ENCODE results near the gene CCNDBP1. TPM values are rescaled to one million over a fixed set of nuclear protein-coding genes. Genes with fewer than 3 reads are reported as not detected.

Gene CCNDBP1
- total and polyA plus RNA-seq, 2 experiments from 2014 or later, result 87.9 to 100 TPM

DNA sequence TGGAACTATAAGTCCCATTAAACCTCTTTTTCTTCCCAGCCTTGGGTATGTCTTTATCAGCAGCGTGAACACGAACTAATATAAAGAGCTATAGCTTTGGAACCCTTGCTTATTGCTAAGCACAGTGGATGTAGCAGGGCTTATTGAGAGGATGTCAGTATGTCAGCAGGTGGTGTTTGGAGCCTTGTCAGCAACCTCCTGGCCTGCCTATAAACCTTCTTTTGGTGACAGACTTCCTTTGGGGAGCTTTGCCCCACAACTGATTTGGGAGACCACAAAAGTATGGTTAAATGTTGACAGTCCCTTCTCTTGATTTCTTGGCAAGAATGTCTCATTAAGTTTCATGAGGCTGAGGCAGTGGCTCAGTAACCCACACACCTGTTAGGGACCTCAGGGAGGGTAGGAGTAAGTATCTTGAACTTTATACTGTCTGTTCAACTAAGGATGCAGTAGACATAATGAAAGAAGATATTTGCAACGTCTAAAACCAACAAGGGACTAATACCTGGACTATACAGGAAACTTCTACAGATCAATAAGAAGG lies 14.8 kb downstream of the CCNDBP1 start:
- DNase-seq, result no peak
- WGBS, 2 experiments (ENCODE audit: low coverage in 1 of 2, low lambda C conversion rate in 2 of 2, missing lambda C conversion rate in 2 of 2), result 81 to 83% methylated on average over 3 of the region's 3 CpGs
- in situ Hi-C loops (cut with MboI), result no loop called here

DNA sequence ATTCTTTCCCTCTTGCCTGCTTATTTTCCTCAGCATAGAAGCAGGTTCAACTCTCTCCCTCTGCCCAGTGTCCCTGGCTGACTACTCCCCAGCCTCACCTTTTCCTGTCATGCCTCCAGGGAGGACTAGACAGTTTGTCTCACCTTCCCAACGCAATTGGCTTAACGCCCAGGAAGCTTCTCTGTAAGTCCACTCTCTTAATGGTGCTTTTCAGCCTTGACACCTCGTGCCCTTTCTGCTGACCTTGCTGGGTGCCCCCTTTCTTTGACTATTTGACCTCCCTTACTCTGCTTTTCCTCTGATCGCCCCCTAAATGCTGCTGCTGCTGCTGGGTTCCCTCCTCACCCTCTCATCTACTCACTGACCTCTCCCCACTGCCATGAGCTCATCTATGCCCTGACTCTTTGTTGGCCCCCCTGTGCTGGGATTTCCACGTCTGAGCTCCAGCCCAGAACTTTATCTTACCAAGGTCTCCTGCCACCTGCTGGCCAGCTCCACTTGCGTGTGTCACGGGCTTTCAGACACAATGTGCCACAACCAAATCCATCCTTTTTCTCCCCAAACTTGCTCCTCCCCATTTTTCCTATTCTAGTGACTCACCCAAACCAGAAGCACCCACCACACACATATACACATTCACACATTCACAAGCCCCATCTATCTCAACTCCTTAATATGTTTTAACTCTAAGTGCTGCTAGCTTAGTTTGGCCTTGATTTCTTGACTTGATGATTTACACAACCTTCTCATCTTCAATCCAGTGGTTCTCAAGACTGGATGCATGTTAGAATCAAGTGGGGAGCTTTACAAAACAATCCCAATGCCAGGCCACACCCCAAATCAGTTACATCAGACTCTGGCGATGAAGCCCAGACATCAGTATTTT lies 19.1 kb downstream of the CCNDBP1 start:
- Histone ChIP-seq H3K36me3 (ENCODE audit: low read depth) (no peaks in the 10 kb centered on the region), H3K27ac (no peak overlapping the region), H3K4me2 (ENCODE audit: unreplicated experiment) (no peak overlapping the region), H3K79me2 (ENCODE audit: insufficient read depth) (no peaks in the 10 kb centered on the region), H3K9me2 (ENCODE audit: insufficient read depth) (no peaks in the 10 kb centered on the region), H4K20me1 (ENCODE audit: insufficient read depth) (no peaks in the 10 kb centered on the region), H3F3A (ENCODE audit: insufficient read depth) (no peaks in the 10 kb centered on the region), H3K9me3 (ENCODE audit: low read depth) (no peaks in the 10 kb centered on the region), H3K9ac (no peak overlapping the region), H2AFZ (no peak overlapping the region), H3K27me3 (replicated peaks; ENCODE audit: insufficient read depth) (peaks cover 14% of the 10 kb centered on the region; the same call in 1 of the 2 replicates), H3K4me3 (no peak overlapping the region), H3K4me1 (ENCODE audit: insufficient read depth) (no peaks in the 10 kb centered on the region)
- WGBS, 2 experiments (ENCODE audit: low coverage in 1 of 2, low lambda C conversion rate in 2 of 2, missing lambda C conversion rate in 2 of 2), result 27% methylated on average over 8 of the region's 8 CpGs
- peak; percentile 86 for DNase-seq
- in situ Hi-C loops (cut with MboI), result no loop called here
- TF ChIP-seq EZH2 (IDR thresholded peaks at IDR 0.05; ENCODE audit: insufficient read depth, poor library complexity, severe bottlenecking) (no peak), EZH2phosphoT487 (IDR thresholded peaks at IDR 0.05; ENCODE audit: insufficient read depth, low read depth) (no peak)

More for the DNA sequence above, 14.8 kb downstream of the CCNDBP1 start:
- no peak overlapping the region for H3K9ac ChIP-seq
- H3K4me2 ChIP-seq (ENCODE audit: unreplicated experiment), result no peak overlapping the region
- no peak overlapping the region for H2AFZ ChIP-seq
- H3K36me3 ChIP-seq (ENCODE audit: low read depth), result peaks cover 10% of the 10 kb centered on the region
- H4K20me1 ChIP-seq (ENCODE audit: insufficient read depth), result no peaks in the 10 kb centered on the region
- no peaks in the 10 kb centered on the region for H3K9me2 ChIP-seq (ENCODE audit: insufficient read depth)
- H3K79me2 ChIP-seq (ENCODE audit: insufficient read depth), result no peaks in the 10 kb centered on the region
- H3K27ac ChIP-seq, result no peak overlapping the region
- TF ChIP-seq EZH2phosphoT487 (IDR thresholded peaks at IDR 0.05; ENCODE audit: insufficient read depth, low read depth) (no peak), EZH2 (IDR thresholded peaks at IDR 0.05; ENCODE audit: insufficient read depth, poor library complexity, severe bottlenecking) (no peak)
- H3K9me3 ChIP-seq (ENCODE audit: low read depth), result no peaks in the 10 kb centered on the region
- H3F3A ChIP-seq (ENCODE audit: insufficient read depth), result no peaks in the 10 kb centered on the region; the same call in 1 of the 2 replicates
- H3K27me3 ChIP-seq (replicated peaks; ENCODE audit: insufficient read depth), result no peaks in the 10 kb centered on the region
- H3K4me3 ChIP-seq, result no peak overlapping the region
- H3K4me1 ChIP-seq (ENCODE audit: insufficient read depth), result no peaks in the 10 kb centered on the region

DNA sequence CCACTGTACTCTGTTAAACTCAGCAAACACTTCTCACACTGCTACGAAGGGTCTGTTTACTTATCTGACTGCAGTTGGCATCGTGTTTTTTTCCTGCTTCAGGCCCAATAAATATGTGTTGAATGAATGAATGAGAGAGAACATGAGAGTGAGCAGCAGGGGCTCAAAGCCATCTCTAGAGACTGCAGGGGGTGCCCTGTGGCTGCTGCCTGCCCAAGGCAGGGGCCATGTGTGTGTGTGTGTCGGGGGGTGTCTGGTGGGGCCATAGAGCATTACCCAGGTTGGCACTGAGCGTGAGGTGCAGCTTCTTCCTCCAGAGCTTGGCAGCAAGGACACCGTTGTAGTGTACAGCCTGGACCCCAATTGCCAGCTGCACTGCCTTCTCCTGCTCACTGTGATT lies 20.9 kb downstream of the CCNDBP1 start:
- WGBS, 2 experiments (ENCODE audit: low coverage in 1 of 2, low lambda C conversion rate in 2 of 2, missing lambda C conversion rate in 2 of 2), result 59 to 71% methylated on average over 5 of the region's 5 CpGs
- in situ Hi-C loops (cut with MboI), result no loop called here
- Histone ChIP-seq H2AFZ (no peak overlapping the region), H3K4me2 (ENCODE audit: unreplicated experiment) (no peak overlapping the region), H3K36me3 (ENCODE audit: low read depth) (no peaks in the 10 kb centered on the region), H3K4me1 (ENCODE audit: insufficient read depth) (no peaks in the 10 kb centered on the region), H3K27ac (no peak overlapping the region), H3K9me3 (ENCODE audit: low read depth) (no peaks in the 10 kb centered on the region), H3K9ac (no peak overlapping the region), H3K4me3 (no peak overlapping the region), H4K20me1 (ENCODE audit: insufficient read depth) (no peaks in the 10 kb centered on the region), H3K79me2 (ENCODE audit: insufficient read depth) (no peaks in the 10 kb centered on the region), H3K9me2 (ENCODE audit: insufficient read depth) (no peaks in the 10 kb centered on the region), H3K27me3 (replicated peaks; ENCODE audit: insufficient read depth) (peaks cover 27% of the 10 kb centered on the region), H3F3A (ENCODE audit: insufficient read depth) (no peaks in the 10 kb centered on the region)
- DNase-seq, result no peak
- no peak for TF ChIP-seq EZH2 (IDR thresholded peaks at IDR 0.05; ENCODE audit: insufficient read depth, poor library complexity, severe bottlenecking)
- no peak for TF ChIP-seq EZH2phosphoT487 (IDR thresholded peaks at IDR 0.05; ENCODE audit: insufficient read depth, low read depth)

DNA sequence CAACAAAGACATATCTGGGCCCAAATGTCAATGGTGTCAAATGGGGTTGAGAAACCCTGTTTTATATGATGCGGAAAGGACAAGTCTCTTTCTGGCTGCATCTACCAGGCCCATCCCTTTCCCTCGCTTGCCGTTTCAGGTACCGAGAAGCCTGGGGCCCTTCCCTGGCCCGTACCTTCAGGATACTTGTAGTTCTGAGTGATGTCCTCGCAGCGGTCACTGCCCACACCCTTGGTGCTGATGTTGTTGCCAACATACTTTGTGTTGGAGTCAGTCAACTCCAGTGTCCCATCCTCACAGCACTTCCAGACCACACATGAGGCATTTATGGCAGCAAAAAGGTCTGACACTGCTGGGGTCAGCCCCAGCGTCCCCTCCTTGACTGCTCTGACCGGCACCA lies 21.8 kb downstream of the CCNDBP1 start:
- no peak overlapping the region for H3K27ac ChIP-seq
- no peaks in the 10 kb centered on the region for H3K9me3 ChIP-seq (ENCODE audit: low read depth)
- H3K4me1 ChIP-seq (ENCODE audit: insufficient read depth), result no peaks in the 10 kb centered on the region
- no peaks in the 10 kb centered on the region for H3K79me2 ChIP-seq (ENCODE audit: insufficient read depth)
- H3K9ac ChIP-seq, result no peak overlapping the region
- no peak overlapping the region for H3K4me3 ChIP-seq
- H3K4me2 ChIP-seq (ENCODE audit: unreplicated experiment), result no peak overlapping the region
- H2AFZ ChIP-seq, result no peak overlapping the region
- no peaks in the 10 kb centered on the region for H4K20me1 ChIP-seq (ENCODE audit: insufficient read depth)
- TF ChIP-seq EZH2phosphoT487 (IDR thresholded peaks at IDR 0.05; ENCODE audit: insufficient read depth, low read depth), result no peak
- TF ChIP-seq EZH2 (IDR thresholded peaks at IDR 0.05; ENCODE audit: insufficient read depth, poor library complexity, severe bottlenecking), result no peak
- in situ Hi-C loops (cut with MboI), result no loop called here
- no peaks in the 10 kb centered on the region for H3K9me2 ChIP-seq (ENCODE audit: insufficient read depth)
- H3F3A ChIP-seq (ENCODE audit: insufficient read depth), result no peaks in the 10 kb centered on the region
- no peak for DNase-seq
- no peaks in the 10 kb centered on the region for H3K36me3 ChIP-seq (ENCODE audit: low read depth)
- peaks cover 27% of the 10 kb centered on the region for H3K27me3 ChIP-seq (replicated peaks; ENCODE audit: insufficient read depth)
- WGBS, 2 experiments (ENCODE audit: low coverage in 1 of 2, low lambda C conversion rate in 2 of 2, missing lambda C conversion rate in 2 of 2), result 75 to 81% methylated on average over 9 of the region's 9 CpGs
